Stimulated activated CD4-positive, alpha-beta T cell treated with anti-CD3 and anti-CD28 coated beads, Interleukin-4, amount 100 ng/mL, for 24 hours (primary cell): Measurements from ENCODE around the gene ACTBL2.
"Not testable (repeated sequence)": the region's sequence is repeated elsewhere in the genome, so short reads cannot be mapped to it uniquely, and the experiment has no call there.

Experiments used
- DNase-seq: peaks from one replicate; pipeline ENCODE4 v3.0.0-alpha.2; 2020

ACTBL2 gene

GRCh38 chr5:57494104-57495098 is 11.8 kb upstream of the ACTBL2 start:
- DNase-seq, result peak; percentile 62

- DNase-seq, result no peak
Measured at GRCh38 chr5:57493034-57493433, 10.4 kb upstream of the ACTBL2 start.

- no peak for DNase-seq
Measured at GRCh38 chr5:57492632-57493031, 10.0 kb upstream of the ACTBL2 start.

GRCh38 chr5:57491369-57491965 is 8.9 kb upstream of the ACTBL2 start:
- DNase-seq, result no peak

GRCh38 chr5:57488215-57488955 is 5.8 kb upstream of the ACTBL2 start:
- no peak for DNase-seq

- DNase-seq, result no peak
Measured at GRCh38 chr5:57486027-57486602, 3.5 kb upstream of the ACTBL2 start.

- DNase-seq, result no peak
Measured at GRCh38 chr5:57478826-57479225, 3.8 kb downstream of the ACTBL2 start.

- DNase-seq, result no peak
Measured at GRCh38 chr5:57476601-57477056, 6.0 kb downstream of the ACTBL2 start.

- no peak for DNase-seq
Measured at GRCh38 chr5:57470339-57470738, 12.3 kb downstream of the ACTBL2 start.

- no peak for DNase-seq
Measured at GRCh38 chr5:57468481-57469163, 14.0 kb downstream of the ACTBL2 start.

GRCh38 chr5:57466544-57466943 is 16.1 kb downstream of the ACTBL2 start:
- DNase-seq, result no peak

- not testable (repeated sequence) for DNase-seq
Measured at GRCh38 chr5:57460056-57460455, 22.6 kb downstream of the ACTBL2 start.

- no peak for DNase-seq
Measured at GRCh38 chr5:57458443-57458842, 24.2 kb downstream of the ACTBL2 start.

- no peak for DNase-seq
Measured at GRCh38 chr5:57456531-57457135, 26.0 kb downstream of the ACTBL2 start.

- DNase-seq, result no peak
Measured at GRCh38 chr5:57455511-57456455, 26.8 kb downstream of the ACTBL2 start.

GRCh38 chr5:57454896-57455295 is 27.7 kb downstream of the ACTBL2 start:
- no peak for DNase-seq

- no peak for DNase-seq
Measured at GRCh38 chr5:57453728-57454127, 28.9 kb downstream of the ACTBL2 start.

- DNase-seq, result no peak
Measured at GRCh38 chr5:57452885-57453284, 29.7 kb downstream of the ACTBL2 start.

- no peak for DNase-seq
Measured at GRCh38 chr5:57450991-57451876, 31.4 kb downstream of the ACTBL2 start.

GRCh38 chr5:57448751-57449150 is 33.9 kb downstream of the ACTBL2 start:
- DNase-seq, result no peak
